T-helper 17 cell (primary cell): ENCODE data around the gene FBXW9. TPM values are rescaled to one million over a fixed set of nuclear protein-coding genes. Genes with fewer than 3 reads are reported as not detected.
"Not testable (repeated sequence)": the region's sequence is repeated elsewhere in the genome, so short reads cannot be mapped to it uniquely, and the experiment has no call there.

Source experiments
- ATAC-seq: fragments of 150-1000 bp; cut with Tn5 transposase; 2 replicates; pipeline ENCODE4 v1.10.0; 2021; ENCODE audit warnings: mild to moderate bottlenecking, moderate library complexity
- DNase-seq, 3 donors: peaks; one replicate each; pipeline versions ENCODE4 v3.0.0 to v3.0.0-alpha.2; 2020 to 2021
- H3K9me3 ChIP-seq: one replicate; pipeline ENCODE4 v1.7.0; 2013; ENCODE audit warnings: low read length, mild to moderate bottlenecking; ENCODE audit not compliant: control insufficient read depth, poor library complexity, severe bottlenecking
- H3K27ac Mint-ChIP-seq: one replicate; pipeline ENCODE4 v1.8.0; 2022; ENCODE audit warnings: mild to moderate bottlenecking, moderate library complexity, mixed read lengths
- H3K27me3 Mint-ChIP-seq: one replicate; pipeline ENCODE4 v1.8.0; 2022; ENCODE audit warnings: mixed read lengths
- H3K36me3 Mint-ChIP-seq: one replicate; pipeline ENCODE4 v1.8.0; 2022; ENCODE audit warnings: low read depth, mixed read lengths
- H3K4me1 Mint-ChIP-seq: one replicate; pipeline ENCODE4 v1.8.0; 2022; ENCODE audit warnings: mild to moderate bottlenecking, mixed read lengths
- H3K4me3 Mint-ChIP-seq: one replicate; pipeline ENCODE4 v1.8.0; 2022; ENCODE audit warnings: mild to moderate bottlenecking, moderate library complexity, mixed read lengths
- total RNA-seq, 4 donors: library from RNA in 2 of 4; stranded (reverse) in 2 of 4; gene quantifications; one replicate each; pipeline ENCODE4 v1.2.3 and lab custom pipeline; 2022 to 2026

FBXW9 gene
- total RNA-seq, 2 donors from 2014 or later, result 2.9 to 3.5 TPM

GRCh38 chr19:12648088-12648487, 48.3 kb downstream of the FBXW9 start:
- H3K4me3 Mint-ChIP-seq, result no peak overlapping the region
- no peaks in the 10 kb centered on the region for H3K4me1 Mint-ChIP-seq
- ATAC-seq (no peak), DNase-seq (no peak)
- no peaks in the 10 kb centered on the region for H3K36me3 Mint-ChIP-seq
- no peaks in the 10 kb centered on the region for H3K27me3 Mint-ChIP-seq
- no peak overlapping the region for H3K27ac Mint-ChIP-seq
- H3K9me3 ChIP-seq, result no peaks in the 10 kb centered on the region

- DNase-seq (peak in 1 of 3 donors; percentile 24), ATAC-seq (peak; percentile 74)
- H3K36me3 Mint-ChIP-seq, result no peaks in the 10 kb centered on the region
- H3K27ac Mint-ChIP-seq, result no peak overlapping the region
- peak overlapping the region; percentile 7 for H3K4me3 Mint-ChIP-seq
- H3K4me1 Mint-ChIP-seq, result no peaks in the 10 kb centered on the region
- H3K9me3 ChIP-seq, result no peaks in the 10 kb centered on the region
- no peaks in the 10 kb centered on the region for H3K27me3 Mint-ChIP-seq
These were observed 48.9 kb downstream of the FBXW9 start for GRCh38 chr19:12647490-12648071.

GRCh38 chr19:12647047-12647446, 49.4 kb downstream of the FBXW9 start:
- Mint-ChIP-seq H3K4me1 (no peaks in the 10 kb centered on the region), H3K27ac (no peak overlapping the region), H3K36me3 (no peaks in the 10 kb centered on the region), H3K4me3 (peak overlapping the region; percentile 39), H3K27me3 (no peaks in the 10 kb centered on the region)
- DNase-seq, result no peak
- no peak for ATAC-seq
- H3K9me3 ChIP-seq, result no peaks in the 10 kb centered on the region

- peak overlapping the region; percentile 39 for H3K4me3 Mint-ChIP-seq
- no peaks in the 10 kb centered on the region for H3K27me3 Mint-ChIP-seq
- no peaks in the 10 kb centered on the region for H3K36me3 Mint-ChIP-seq
- H3K27ac Mint-ChIP-seq, result peak overlapping the region; percentile 51
- no peaks in the 10 kb centered on the region for H3K9me3 ChIP-seq
- no peak for ATAC-seq
- DNase-seq, result no peak
- H3K4me1 Mint-ChIP-seq, result no peaks in the 10 kb centered on the region
These were observed 49.9 kb downstream of the FBXW9 start for GRCh38 chr19:12646551-12646950.

GRCh38 chr19:12643716-12644115, 52.7 kb downstream of the FBXW9 start:
- not testable (repeated sequence) for H3K27me3 Mint-ChIP-seq

GRCh38 chr19:12642506-12642905, 53.9 kb downstream of the FBXW9 start:
- Mint-ChIP-seq H3K27me3 (no peaks in the 10 kb centered on the region), H3K27ac (peak overlapping the region; percentile 27), H3K4me3 (no peak overlapping the region), H3K36me3 (no peaks in the 10 kb centered on the region), H3K4me1 (peaks cover 6% of the 10 kb centered on the region)
- ATAC-seq, result no peak
- no peak for DNase-seq
- H3K9me3 ChIP-seq, result no peaks in the 10 kb centered on the region

More at GRCh38 chr19:12643716-12644115, 52.7 kb downstream of the FBXW9 start:
- H3K27ac Mint-ChIP-seq, H3K9me3 ChIP-seq, DNase-seq, H3K36me3 Mint-ChIP-seq, ATAC-seq, H3K4me1 Mint-ChIP-seq, H3K4me3 Mint-ChIP-seq: not testable (repeated sequence)

- Mint-ChIP-seq H3K36me3 (no peaks in the 10 kb centered on the region), H3K27ac (no peak overlapping the region), H3K4me1 (peaks cover 9% of the 10 kb centered on the region), H3K4me3 (no peak overlapping the region), H3K27me3 (no peaks in the 10 kb centered on the region)
- H3K9me3 ChIP-seq, result no peaks in the 10 kb centered on the region
- ATAC-seq (no peak), DNase-seq (no peak)
These were observed 55.0 kb downstream of the FBXW9 start for GRCh38 chr19:12641456-12641855.

GRCh38 chr19:12639901-12640613, 56.4 kb downstream of the FBXW9 start:
- no peaks in the 10 kb centered on the region for H3K9me3 ChIP-seq
- Mint-ChIP-seq H3K27ac (peak overlapping the region; percentile 91), H3K36me3 (no peaks in the 10 kb centered on the region), H3K4me3 (peak overlapping the region; percentile 86), H3K4me1 (peaks cover 14% of the 10 kb centered on the region), H3K27me3 (no peaks in the 10 kb centered on the region)
- peak; percentile 87 for ATAC-seq
- peak; percentile 60 to 69 (median 66) for DNase-seq

Other genes with a start within 250 kb of the FBXW9 start
- 1 to 10 TPM; 1.5 to 1.6 TPM for gene ZNF709, start 211.8 kb downstream of the FBXW9 start, total RNA-seq
- gene ZNF564, start 145.1 kb downstream of the FBXW9 start, total RNA-seq, result 10 to 100 TPM; 12.0 to 14.5 TPM
- 1 to 10 TPM; 6.8 to 7.0 TPM for gene ZNF490, start 85.8 kb downstream of the FBXW9 start, total RNA-seq
- 10 to 100 TPM; 46.2 to 47.0 TPM for gene ZNF791, start 85.7 kb downstream of the FBXW9 start, total RNA-seq
- gene MAN2B1, start 29.9 kb downstream of the FBXW9 start, total RNA-seq, result 100 to 1,000 TPM; 157 to 181 TPM
- 10 to 100 TPM; 10.5 to 11.1 TPM for gene WDR83, start 29.8 kb downstream of the FBXW9 start, total RNA-seq
- gene DHPS, start 14.8 kb downstream of the FBXW9 start, total RNA-seq, result 100 to 1,000 TPM; 126 to 147 TPM
- not detected for gene GNG14, start 8.6 kb downstream of the FBXW9 start, total RNA-seq
- 10 to 100 TPM; 48.6 to 60.0 TPM for gene TNPO2, start 27.3 kb upstream of the FBXW9 start, total RNA-seq
- gene TRIR, start 38.1 kb upstream of the FBXW9 start, total RNA-seq, result 100 to 1,000 TPM; 176 to 185 TPM
- 10 to 100 TPM; 29.8 to 32.6 TPM for gene GET3, start 40.9 kb upstream of the FBXW9 start, total RNA-seq
- not detected for gene BEST2, start 55.2 kb upstream of the FBXW9 start, total RNA-seq
- gene HOOK2, start 78.9 kb upstream of the FBXW9 start, total RNA-seq, result 10 to 100 TPM; 14.9 to 19.3 TPM
- gene JUNB, start 94.9 kb upstream of the FBXW9 start, total RNA-seq, result 1,000 to 10,000 TPM; 1,500 to 1,584 TPM
- 10 to 100 TPM; 92.6 to 97.0 TPM for gene PRDX2, start 105.2 kb upstream of the FBXW9 start, total RNA-seq
- 1 to 10 TPM in 1 of 2 donors, under 1 TPM in 1; 0.85 to 3.0 TPM for gene THSD8, start 105.4 kb upstream of the FBXW9 start, total RNA-seq
- 1 to 10 TPM; 3.1 to 5.7 TPM for gene RNASEH2A, start 110.0 kb upstream of the FBXW9 start, total RNA-seq
- gene RTBDN, start 137.9 kb upstream of the FBXW9 start, total RNA-seq, result not detected
- gene MAST1, start 141.9 kb upstream of the FBXW9 start, total RNA-seq, result 1 to 10 TPM; 1.5 to 4.1 TPM
- gene DNASE2, start 184.8 kb upstream of the FBXW9 start, total RNA-seq, result 10 to 100 TPM; 17.8 to 19.8 TPM
- not detected for gene KLF1, start 190.6 kb upstream of the FBXW9 start, total RNA-seq
- 10 to 100 TPM; 34.0 to 36.2 TPM for gene GCDH, start 194.5 kb upstream of the FBXW9 start, total RNA-seq
- under 1 TPM; 0.52 to 0.86 TPM for gene SYCE2, start 222.7 kb upstream of the FBXW9 start, total RNA-seq
- gene FARSA, start 237.1 kb upstream of the FBXW9 start, total RNA-seq, result 10 to 100 TPM; 23.2 to 28.3 TPM
- gene CALR, start 242.0 kb upstream of the FBXW9 start, total RNA-seq, result 100 to 1,000 TPM; 418 to 472 TPM
- 10 to 100 TPM; 74.1 to 82.1 TPM for gene RAD23A, start 249.2 kb upstream of the FBXW9 start, total RNA-seq